NB4 (cell line): Measurements from ENCODE around the gene ATP10B.

Experiments
- DNase-seq: peaks from one replicate; pipeline ENCODE4 v3.0.0; 2010; ENCODE audit warnings: low read depth
- H3K4me3 ChIP-seq: one replicate; pipeline ENCODE4 v1.5.1; 2011; ENCODE audit warnings: mild to moderate bottlenecking, low read depth, low read length, moderate library complexity
- MYC ChIP-seq: IDR thresholded peaks from 2 replicates; pipeline ENCODE4 v1.6.1; 2011; ENCODE audit warnings: low read depth, low read length
- POLR2A ChIP-seq: IDR thresholded peaks from 2 replicates; pipeline ENCODE4 v1.6.1; 2011; ENCODE audit warnings: mild to moderate bottlenecking; ENCODE audit not compliant: insufficient read length; ENCODE audit errors: extremely low read depth
- TF ChIP-seq, protein P1 (sequence below): IDR thresholded peaks from 2 replicates; pipeline ENCODE4 v1.6.1; 2011; ENCODE audit warnings: low read depth, low read length
- TF ChIP-seq, protein P2 (sequence below): IDR thresholded peaks from one replicate; pipeline ENCODE4 v1.5.1; 2012; ENCODE audit warnings: low read depth, low read length

Gene ATP10B

DNA sequence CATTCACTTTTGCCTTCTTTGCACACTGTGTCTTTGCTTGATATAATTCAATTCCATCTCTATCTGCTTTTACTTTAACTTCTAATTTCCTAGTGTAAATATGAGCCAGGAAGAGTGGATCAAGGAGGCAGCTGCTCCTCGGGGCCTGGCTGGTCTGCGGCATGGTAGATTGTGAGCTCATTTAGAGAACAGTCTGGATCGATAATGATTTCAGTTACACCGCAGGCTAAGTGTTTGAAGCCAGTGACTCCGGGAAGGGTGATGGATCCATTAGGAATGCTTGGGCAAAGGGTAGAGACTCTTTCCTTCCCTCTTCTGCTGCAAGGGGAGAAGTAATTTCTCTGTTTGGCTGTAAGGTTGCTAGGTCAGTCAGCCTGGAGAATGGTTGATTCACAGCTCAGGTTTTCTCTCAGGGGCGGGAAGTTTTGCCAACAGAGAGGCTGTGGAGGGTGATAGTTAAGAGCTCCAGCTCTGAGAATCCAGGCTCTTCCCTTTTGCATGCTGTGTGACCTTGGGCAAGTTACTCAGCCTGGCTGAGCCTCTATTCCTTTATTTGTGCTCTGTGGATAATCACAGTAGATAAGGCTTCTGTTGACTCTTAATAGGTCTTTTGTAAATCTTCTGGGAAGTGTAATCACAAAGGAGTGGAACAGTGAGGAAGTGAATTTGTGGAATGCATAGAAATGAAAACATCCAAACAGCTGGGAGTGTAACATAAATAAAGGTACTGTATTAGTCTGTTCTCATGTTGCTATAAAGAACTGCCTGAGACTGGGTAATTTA, 331.2 kb downstream of the ATP10B start:
- TF ChIP-seq POLR2A (no peak), MYC (no peak)
- TF ChIP-seq, protein P1, sequence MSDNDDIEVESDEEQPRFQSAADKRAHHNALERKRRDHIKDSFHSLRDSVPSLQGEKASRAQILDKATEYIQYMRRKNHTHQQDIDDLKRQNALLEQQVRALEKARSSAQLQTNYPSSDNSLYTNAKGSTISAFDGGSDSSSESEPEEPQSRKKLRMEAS, result no peak
- TF ChIP-seq, protein P2, sequence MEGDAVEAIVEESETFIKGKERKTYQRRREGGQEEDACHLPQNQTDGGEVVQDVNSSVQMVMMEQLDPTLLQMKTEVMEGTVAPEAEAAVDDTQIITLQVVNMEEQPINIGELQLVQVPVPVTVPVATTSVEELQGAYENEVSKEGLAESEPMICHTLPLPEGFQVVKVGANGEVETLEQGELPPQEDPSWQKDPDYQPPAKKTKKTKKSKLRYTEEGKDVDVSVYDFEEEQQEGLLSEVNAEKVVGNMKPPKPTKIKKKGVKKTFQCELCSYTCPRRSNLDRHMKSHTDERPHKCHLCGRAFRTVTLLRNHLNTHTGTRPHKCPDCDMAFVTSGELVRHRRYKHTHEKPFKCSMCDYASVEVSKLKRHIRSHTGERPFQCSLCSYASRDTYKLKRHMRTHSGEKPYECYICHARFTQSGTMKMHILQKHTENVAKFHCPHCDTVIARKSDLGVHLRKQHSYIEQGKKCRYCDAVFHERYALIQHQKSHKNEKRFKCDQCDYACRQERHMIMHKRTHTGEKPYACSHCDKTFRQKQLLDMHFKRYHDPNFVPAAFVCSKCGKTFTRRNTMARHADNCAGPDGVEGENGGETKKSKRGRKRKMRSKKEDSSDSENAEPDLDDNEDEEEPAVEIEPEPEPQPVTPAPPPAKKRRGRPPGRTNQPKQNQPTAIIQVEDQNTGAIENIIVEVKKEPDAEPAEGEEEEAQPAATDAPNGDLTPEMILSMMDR, result no peak
- no peak for DNase-seq
- H3K4me3 ChIP-seq, result no peak overlapping the region

DNA sequence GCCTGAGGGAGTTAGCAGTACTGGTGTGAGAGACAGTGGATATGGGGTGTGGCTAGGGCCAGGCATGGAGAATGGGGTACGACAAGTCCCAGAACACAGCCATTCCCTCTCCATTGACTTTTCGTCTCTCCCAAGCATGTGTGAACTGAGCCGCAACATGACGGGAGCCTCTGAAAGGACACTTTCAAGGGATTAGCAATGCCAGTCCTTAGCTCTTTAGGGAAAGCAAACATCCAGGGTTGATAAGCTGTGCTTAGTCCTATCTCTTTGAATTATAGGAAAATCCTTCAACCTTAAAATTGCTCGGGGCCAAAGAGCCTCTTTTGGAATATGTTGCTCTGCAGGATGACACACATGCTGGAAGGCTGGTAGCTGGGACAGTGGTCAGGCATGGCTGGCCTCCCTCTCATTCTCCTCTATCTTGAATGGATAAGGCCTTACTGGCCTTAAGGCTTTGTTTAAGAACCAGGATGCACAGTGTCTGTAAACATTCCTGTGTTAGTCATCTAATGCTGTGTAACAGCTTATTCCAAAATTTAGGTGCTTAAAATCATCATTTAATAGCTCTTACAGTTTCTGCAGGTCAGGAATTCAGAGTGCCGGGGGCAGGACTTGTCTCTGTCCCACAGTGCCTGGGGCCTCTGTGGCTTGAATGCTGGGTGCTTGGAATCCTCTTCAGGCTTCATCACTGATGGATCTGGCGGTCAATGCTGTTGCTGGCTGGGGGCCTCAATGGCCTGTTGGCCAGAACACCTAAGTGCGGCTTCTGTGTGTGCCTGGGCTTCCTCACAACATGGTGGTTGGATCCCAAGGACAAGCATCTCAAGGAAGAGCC, 335.1 kb downstream of the ATP10B start:
- DNase-seq, result no peak
- H3K4me3 ChIP-seq, result no peak overlapping the region
- no peak for TF ChIP-seq POLR2A

DNA sequence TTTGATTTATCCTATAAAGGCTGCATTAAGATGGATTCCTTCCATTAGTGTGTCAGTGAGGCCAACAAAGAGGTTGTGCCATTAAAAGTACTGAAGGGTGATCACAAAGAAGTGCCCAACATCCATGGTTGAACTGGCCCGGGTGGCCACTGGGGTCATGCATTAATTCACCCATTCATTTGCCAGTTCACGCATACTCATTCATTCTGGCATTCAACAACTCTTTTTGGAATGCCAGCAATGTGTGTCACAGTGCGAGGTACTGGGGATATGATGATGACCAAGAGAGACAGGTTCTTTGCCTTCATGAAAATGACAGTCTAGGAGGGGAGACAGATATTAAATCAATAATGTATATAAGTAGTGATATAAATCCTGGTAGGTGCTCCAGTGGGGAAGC, 337.1 kb downstream of the ATP10B start:
- TF ChIP-seq POLR2A (no peak), MYC (no peak)
- TF ChIP-seq, protein P1, result no peak
- TF ChIP-seq, protein P2, result no peak
- no peak for DNase-seq
- H3K4me3 ChIP-seq, result no peak overlapping the region

DNA sequence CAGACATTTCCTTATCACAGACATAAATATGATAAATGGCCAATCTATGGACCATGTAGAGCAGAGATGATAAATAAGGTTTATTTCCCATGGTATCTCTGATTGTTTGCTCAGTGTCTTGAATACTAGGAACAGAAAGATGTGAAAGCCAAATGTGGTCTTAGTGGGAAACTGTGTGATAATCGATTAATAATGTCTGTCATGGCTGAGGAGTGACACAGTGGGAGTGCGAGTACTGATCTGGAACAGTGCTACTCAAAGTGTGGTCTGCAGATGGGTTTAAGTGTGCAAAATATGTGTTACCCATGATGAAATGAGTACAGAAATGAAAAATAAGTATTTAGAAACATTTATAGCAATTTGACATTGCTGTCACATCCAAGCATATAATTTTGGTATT, 337.8 kb downstream of the ATP10B start:
- TF ChIP-seq, protein P2, result no peak
- TF ChIP-seq, protein P1, result no peak
- TF ChIP-seq POLR2A, result no peak
- no peak for TF ChIP-seq MYC
- DNase-seq, result no peak
- H3K4me3 ChIP-seq, result no peak overlapping the region

DNA sequence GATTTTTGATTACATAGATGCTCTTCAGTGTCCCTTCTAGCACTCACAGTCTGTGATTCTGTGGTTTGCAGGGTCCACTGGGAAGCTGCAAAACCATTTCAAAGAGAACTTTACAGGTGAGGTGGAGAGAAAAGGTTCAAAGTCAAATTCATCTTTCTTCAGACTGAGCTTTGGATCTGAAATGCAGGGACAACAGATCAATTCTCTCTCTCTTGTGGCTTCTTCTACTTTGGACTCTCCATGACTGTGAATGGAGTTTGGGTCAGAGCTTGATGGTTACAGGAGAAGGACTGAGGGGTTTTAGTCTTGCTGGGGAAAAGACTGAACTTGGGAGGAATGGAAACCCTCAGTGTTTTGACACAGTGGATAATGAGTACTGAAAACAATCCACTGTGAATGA, 338.5 kb downstream of the ATP10B start:
- no peak for DNase-seq
- TF ChIP-seq, protein P2, result no peak
- TF ChIP-seq POLR2A (no peak), MYC (no peak)
- TF ChIP-seq, protein P1, result no peak
- H3K4me3 ChIP-seq, result no peak overlapping the region
